Subcutaneous abdominal adipose tissue (tissue), 5 donors: ENCODE data around the gene CAPN5.

Experiments
- H3K27ac ChIP-seq: one replicate; pipeline ENCODE4 v1.7.0; 2013; ENCODE audit warnings: low read depth, mild to moderate bottlenecking, inconsistent platforms, low read length, moderate library complexity
- H3K27me3 ChIP-seq, 5 donors: one replicate each; pipeline ENCODE4 v1.7.0; 2013; ENCODE audit warnings: low read length in 5 of 5, inconsistent platforms in 1 of 5; ENCODE audit not compliant: control insufficient read depth in 5 of 5, insufficient read depth in 4 of 5
- H3K36me3 ChIP-seq, 5 donors: one replicate each; pipeline ENCODE4 v1.7.0; 2013; ENCODE audit warnings: low read length in 5 of 5; ENCODE audit not compliant: control insufficient read depth in 5 of 5, insufficient read depth in 5 of 5
- H3K4me1 ChIP-seq, 5 donors: one replicate each; pipeline ENCODE4 v1.7.0; 2013; ENCODE audit warnings: low read length in 5 of 5, mild to moderate bottlenecking in 3 of 5, moderate library complexity in 1 of 5; ENCODE audit not compliant: control insufficient read depth in 5 of 5, insufficient read depth in 5 of 5
- H3K4me3 ChIP-seq, 5 donors: one replicate each; pipeline ENCODE4 v1.7.0; 2013; ENCODE audit warnings: low read length in 5 of 5, low read depth in 1 of 5
- H3K9ac ChIP-seq, 5 donors: one replicate each; pipeline ENCODE4 v1.7.0; 2013; ENCODE audit warnings: low read length in 5 of 5, mild to moderate bottlenecking in 4 of 5, moderate library complexity in 3 of 5
- H3K9me3 ChIP-seq, 5 donors: one replicate each; pipeline ENCODE4 v1.7.0; 2013; ENCODE audit warnings: low read length in 5 of 5; ENCODE audit not compliant: control insufficient read depth in 5 of 5
- donor health status: healthy.
- donor health status: healthy.
- donor health status: healthy.
- donor health status: healthy.
- donor health status: healthy.

The CAPN5 gene

DNA sequence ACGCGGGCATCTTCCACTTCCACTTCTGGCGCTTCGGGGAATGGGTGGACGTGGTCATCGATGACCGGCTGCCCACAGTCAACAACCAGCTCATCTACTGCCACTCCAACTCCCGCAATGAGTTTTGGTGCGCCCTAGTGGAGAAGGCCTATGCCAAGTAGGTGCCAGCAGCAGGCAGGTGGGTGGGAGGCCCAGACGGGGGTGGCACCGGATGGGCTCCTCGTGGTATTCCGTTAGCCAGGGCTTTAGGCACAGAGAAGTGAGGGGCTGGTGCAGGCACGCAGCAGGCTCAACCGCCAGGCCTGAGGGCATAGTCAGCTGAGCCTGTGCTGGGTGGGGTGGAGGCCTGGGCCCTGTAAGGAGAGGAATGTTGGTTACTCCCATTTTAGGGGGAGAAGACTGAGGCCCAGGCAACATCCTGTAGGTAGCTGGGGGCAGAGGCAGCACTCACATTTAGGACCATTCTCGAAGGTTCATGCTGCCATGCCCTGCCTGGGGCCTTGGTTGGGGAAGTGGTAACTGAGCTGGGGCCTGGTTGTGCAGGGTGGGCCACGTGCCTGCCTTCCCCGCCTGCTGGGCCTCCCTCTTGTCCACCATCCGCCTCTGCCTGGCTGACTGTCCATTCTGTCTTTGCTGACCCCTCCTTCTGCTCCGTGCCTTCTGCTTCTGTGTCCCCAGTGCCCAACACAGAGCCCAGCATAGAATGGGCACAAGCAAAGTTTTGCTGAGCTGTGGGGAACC lies 46.0 kb downstream of the CAPN5 start:
- Histone ChIP-seq H3K9me3 (no peaks in the 10 kb centered on the region), H3K4me3 (no peak overlapping the region), H3K36me3 (peaks cover 0 to 5% (median under 1%) of the 10 kb centered on the region in 5 donors), H3K27me3 (no peaks in the 10 kb centered on the region), H3K4me1 (peaks cover 0 to 8% (median 3%) of the 10 kb centered on the region in 5 donors), H3K27ac (no peak overlapping the region), H3K9ac (no peak overlapping the region)

DNA sequence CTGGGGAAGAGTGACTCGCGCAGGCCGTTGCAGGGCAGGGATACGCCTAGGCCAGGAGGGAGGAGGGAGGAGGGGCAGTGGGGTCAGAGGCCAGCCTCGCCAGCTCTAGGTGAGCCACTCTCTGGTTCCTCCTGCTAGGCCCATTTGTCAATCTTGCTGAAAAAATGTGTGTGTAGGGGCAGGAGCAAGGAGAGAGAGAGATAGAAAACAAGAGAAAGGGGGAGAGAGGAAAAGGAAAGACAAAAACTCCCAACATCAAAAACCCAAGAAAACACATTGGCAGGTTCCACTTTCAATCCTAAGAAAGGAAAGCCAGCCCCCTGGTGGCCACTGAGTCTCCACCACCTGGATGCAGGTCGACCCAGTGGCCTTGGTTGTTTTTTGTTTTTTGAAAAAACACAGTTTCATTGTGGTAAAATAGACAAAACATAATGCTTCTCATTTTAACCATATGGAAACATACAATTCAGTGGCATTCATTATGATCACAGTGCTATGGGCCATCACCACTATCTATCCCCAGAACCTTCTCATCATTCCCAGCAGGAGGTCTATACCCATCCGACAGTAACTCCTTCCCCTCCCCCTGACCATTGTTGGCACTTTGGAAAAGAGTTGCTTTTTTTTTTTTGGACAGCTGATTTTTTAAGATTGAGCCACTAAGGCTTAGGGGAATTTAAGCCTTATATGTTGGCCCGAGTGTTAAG lies 46.8 kb downstream of the CAPN5 start:
- H3K27me3 ChIP-seq: no peaks in the 10 kb centered on the region
- peaks cover 0 to 10% (median 7%) of the 10 kb centered on the region in 5 donors for H3K36me3 ChIP-seq
- no peak overlapping the region for H3K27ac ChIP-seq
- peaks cover 0 to 5% (median 0%) of the 10 kb centered on the region in 5 donors for H3K4me1 ChIP-seq
- H3K9me3 ChIP-seq: no peaks in the 10 kb centered on the region
- no peak overlapping the region for H3K9ac ChIP-seq
- H3K4me3 ChIP-seq: no peak overlapping the region

DNA sequence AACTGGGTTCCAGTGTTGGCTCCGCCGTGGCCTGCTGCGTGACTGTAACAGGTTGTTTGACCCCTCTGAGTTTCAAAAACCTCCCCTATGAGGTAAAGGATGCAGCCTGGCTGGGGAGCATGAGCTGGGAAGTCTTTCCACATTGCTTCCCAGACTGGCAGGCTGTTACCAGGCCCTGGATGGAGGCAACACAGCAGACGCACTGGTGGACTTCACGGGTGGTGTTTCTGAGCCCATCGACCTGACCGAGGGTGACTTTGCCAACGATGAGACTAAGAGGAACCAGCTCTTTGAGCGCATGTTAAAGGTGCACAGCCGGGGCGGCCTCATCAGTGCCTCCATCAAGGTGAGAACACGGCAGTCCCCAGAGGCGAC lies 47.3 kb downstream of the CAPN5 start:
- Histone ChIP-seq H3K27me3 (no peaks in the 10 kb centered on the region), H3K9ac (no peak overlapping the region), H3K4me3 (no peak overlapping the region), H3K9me3 (no peaks in the 10 kb centered on the region), H3K4me1 (peaks cover 0 to 5% (median 0%) of the 10 kb centered on the region in 5 donors), H3K27ac (no peak overlapping the region), H3K36me3 (peaks cover 0 to 15% (median 10%) of the 10 kb centered on the region in 5 donors)

DNA sequence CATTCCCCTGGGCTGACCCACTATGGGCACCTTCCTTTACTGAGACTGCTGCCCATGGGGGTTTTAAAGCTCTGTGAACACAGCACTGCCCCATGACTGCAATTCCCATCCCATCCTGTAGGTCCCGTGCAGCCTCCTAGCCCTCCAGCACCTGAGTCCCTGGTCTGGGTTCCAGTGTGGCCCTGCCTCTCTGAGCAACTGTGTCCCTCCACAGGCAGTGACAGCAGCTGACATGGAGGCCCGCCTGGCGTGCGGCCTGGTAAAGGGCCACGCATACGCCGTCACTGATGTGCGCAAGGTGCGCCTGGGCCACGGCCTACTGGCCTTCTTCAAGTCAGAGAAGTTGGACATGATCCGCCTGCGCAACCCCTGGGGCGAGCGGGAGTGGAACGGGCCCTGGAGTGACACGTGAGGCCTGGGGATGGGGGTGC lies 48.4 kb downstream of the CAPN5 start:
- H3K9me3 ChIP-seq: no peaks in the 10 kb centered on the region
- H3K27ac ChIP-seq: no peak overlapping the region
- peaks cover 0 to 15% (median 13%) of the 10 kb centered on the region in 5 donors for H3K36me3 ChIP-seq
- no peak overlapping the region for H3K4me3 ChIP-seq
- H3K4me1 ChIP-seq: no peaks in the 10 kb centered on the region
- H3K9ac ChIP-seq: no peak overlapping the region
- H3K27me3 ChIP-seq: no peaks in the 10 kb centered on the region

DNA sequence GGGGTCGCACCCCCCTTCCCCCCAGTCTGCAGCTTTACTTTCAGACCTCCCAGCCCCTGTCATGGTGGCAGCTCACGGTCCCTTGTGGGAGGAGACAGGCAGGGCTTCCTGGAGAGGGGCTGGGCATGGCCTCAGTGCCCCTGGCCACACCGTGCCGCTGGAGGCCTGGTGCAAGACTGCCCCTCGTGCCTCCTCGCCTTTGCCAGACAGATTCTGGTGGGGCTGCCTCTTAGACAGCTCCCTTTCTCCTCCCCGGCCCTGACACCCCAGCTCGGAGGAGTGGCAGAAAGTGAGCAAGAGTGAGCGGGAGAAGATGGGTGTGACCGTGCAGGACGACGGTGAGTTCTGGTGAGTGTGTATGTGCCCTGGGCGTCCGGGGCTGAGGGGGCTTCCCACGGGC lies 49.2 kb downstream of the CAPN5 start:
- H3K9ac ChIP-seq: no peak overlapping the region
- H3K9me3 ChIP-seq: no peaks in the 10 kb centered on the region
- H3K36me3 ChIP-seq: peaks cover 0 to 19% (median 15%) of the 10 kb centered on the region in 5 donors
- H3K27me3 ChIP-seq: no peaks in the 10 kb centered on the region
- no peaks in the 10 kb centered on the region for H3K4me1 ChIP-seq
- H3K4me3 ChIP-seq: no peak overlapping the region
- no peak overlapping the region for H3K27ac ChIP-seq

- no peaks in the 10 kb centered on the region for H3K9me3 ChIP-seq
- no peak overlapping the region for H3K9ac ChIP-seq
- H3K27me3 ChIP-seq: no peaks in the 10 kb centered on the region
- peaks cover 0 to 31% (median 22%) of the 10 kb centered on the region in 5 donors for H3K36me3 ChIP-seq
- no peak overlapping the region for H3K27ac ChIP-seq
- H3K4me3 ChIP-seq: no peak overlapping the region
- no peaks in the 10 kb centered on the region for H3K4me1 ChIP-seq
Measured at GRCh38 chr11:77117492-77117891, 50.7 kb downstream of the CAPN5 start.

- Histone ChIP-seq H3K36me3 (peaks cover 0 to 37% (median 24%) of the 10 kb centered on the region in 5 donors), H3K4me1 (no peaks in the 10 kb centered on the region), H3K4me3 (no peak overlapping the region)
Measured at GRCh38 chr11:77118086-77118485, 51.3 kb downstream of the CAPN5 start.

GRCh38 chr11:77118971-77119370 lies 52.2 kb downstream of the CAPN5 start:
- Histone ChIP-seq H3K27me3 (no peaks in the 10 kb centered on the region), H3K4me1 (no peaks in the 10 kb centered on the region), H3K9ac (no peak overlapping the region), H3K36me3 (peaks cover 0 to 45% (median 24%) of the 10 kb centered on the region in 5 donors), H3K4me3 (no peak overlapping the region), H3K27ac (no peak overlapping the region), H3K9me3 (no peaks in the 10 kb centered on the region)

More at GRCh38 chr11:77118086-77118485, 51.3 kb downstream of the CAPN5 start:
- Histone ChIP-seq H3K9me3 (no peaks in the 10 kb centered on the region), H3K27me3 (no peaks in the 10 kb centered on the region), H3K27ac (no peak overlapping the region), H3K9ac (no peak overlapping the region)

DNA sequence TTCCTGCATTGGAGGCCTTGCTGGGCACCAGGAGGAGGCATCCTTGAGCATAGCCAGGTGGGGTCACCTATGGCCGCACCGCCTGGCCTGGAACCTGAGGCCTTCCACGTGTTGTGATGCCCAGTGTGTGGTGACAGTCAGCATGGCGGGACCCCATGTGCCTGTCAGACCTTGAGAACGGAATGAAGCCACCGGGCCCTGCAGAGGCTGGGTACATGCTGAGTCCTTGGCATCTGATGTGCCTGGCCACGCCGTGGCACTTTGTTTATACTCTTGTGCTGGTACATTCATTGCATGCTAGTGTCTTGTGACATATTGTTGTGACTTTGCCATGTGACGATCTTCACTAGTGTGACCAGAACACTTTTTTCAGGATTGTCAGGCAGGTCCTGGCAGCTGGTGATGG lies 52.8 kb downstream of the CAPN5 start:
- Histone ChIP-seq H3K9me3 (no peaks in the 10 kb centered on the region), H3K36me3 (peaks cover 0 to 42% (median 24%) of the 10 kb centered on the region in 5 donors), H3K27me3 (no peaks in the 10 kb centered on the region), H3K4me1 (peaks cover 0 to 2% (median 0%) of the 10 kb centered on the region in 5 donors), H3K9ac (no peak overlapping the region), H3K4me3 (no peak overlapping the region), H3K27ac (no peak overlapping the region)

- H3K4me3 ChIP-seq: no peak overlapping the region
- H3K27ac ChIP-seq: no peak overlapping the region
- H3K9me3 ChIP-seq: no peaks in the 10 kb centered on the region
- H3K9ac ChIP-seq: no peak overlapping the region
- no peaks in the 10 kb centered on the region for H3K27me3 ChIP-seq
- peaks cover 0 to 9% (median 0%) of the 10 kb centered on the region in 5 donors for H3K4me1 ChIP-seq
- peaks cover 0 to 42% (median 24%) of the 10 kb centered on the region in 5 donors for H3K36me3 ChIP-seq
Measured at GRCh38 chr11:77120571-77120970, 53.8 kb downstream of the CAPN5 start.
